NCI-H460 (cell line): ENCODE data around the gene COG7. TPM values are rescaled to one million over a fixed set of nuclear protein-coding genes. Genes with fewer than 3 reads are reported as not detected.
"Not testable (repeated sequence)": the region's sequence is repeated elsewhere in the genome, so short reads cannot be mapped to it uniquely, and the experiment has no call there.

Experiments used
- DNase-seq: peaks from one replicate; pipeline ENCODE4 v3.0.0-alpha.2; 2016; ENCODE audit warnings: low read depth; ENCODE audit errors: extremely low read depth
- total RNA-seq: library from RNA; depleted of rRNA; stranded (reverse); fragments of >200 nt; shearing (Covaris generic); gene quantifications from 2 replicates; pipeline ENCODE4 v1.2.3, GENCODE V29; 2014

Gene COG7
- total RNA-seq, 1 experiment from 2014 or later = 22.4 TPM

GRCh38 chr16:23389201-23389600 lies 63.8 kb downstream of the COG7 start:
- DNase-seq = no peak

- DNase-seq = no peak
Observed at GRCh38 chr16:23388786-23389185, 64.2 kb downstream of the COG7 start.

GRCh38 chr16:23387666-23388065 lies 65.3 kb downstream of the COG7 start:
- DNase-seq = no peak

- DNase-seq = no peak
Observed at GRCh38 chr16:23385441-23385840, 67.5 kb downstream of the COG7 start.

DNA sequence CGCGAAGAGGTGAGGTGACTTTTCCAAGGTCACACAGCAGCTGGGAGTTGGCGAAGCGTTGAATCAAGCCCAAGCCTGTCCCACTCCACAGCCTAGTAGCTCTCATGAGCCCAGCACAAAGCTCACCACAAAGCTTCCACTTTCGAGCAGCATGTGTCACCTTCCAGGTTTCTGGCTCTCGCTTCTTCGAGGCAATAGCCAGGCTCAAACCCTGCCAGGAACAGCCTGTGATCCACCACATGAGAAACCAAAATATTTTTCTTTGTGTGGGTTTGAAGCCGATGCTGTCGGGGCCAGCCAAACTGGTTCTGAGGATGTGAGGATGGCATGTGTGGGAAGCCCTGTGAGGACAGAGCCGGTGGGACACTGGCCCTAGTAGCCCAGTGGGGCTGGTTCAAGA lies 68.1 kb downstream of the COG7 start:
- no peak for DNase-seq

DNA sequence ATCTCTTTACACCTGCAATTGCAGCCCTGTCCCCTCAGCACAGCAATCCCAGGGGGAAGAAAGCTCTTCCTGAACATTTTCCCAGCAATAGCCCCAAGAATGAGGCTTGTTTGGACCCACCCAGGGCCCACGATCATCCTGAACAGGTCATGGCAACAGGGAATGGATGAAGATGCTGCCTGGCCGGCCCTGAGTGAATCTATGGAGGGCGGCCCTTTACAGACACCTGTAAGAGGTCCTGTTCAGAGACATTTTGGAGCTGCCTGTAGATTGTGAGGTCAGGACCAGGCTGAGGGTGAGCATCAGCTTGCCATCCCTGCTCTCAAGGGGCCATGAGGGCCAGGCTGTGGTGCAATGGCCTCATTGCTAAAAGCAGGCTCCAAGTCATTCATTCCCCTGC lies 69.1 kb downstream of the COG7 start:
- DNase-seq = no peak

GRCh38 chr16:23382279-23382678 lies 70.7 kb downstream of the COG7 start:
- DNase-seq = no peak

DNA sequence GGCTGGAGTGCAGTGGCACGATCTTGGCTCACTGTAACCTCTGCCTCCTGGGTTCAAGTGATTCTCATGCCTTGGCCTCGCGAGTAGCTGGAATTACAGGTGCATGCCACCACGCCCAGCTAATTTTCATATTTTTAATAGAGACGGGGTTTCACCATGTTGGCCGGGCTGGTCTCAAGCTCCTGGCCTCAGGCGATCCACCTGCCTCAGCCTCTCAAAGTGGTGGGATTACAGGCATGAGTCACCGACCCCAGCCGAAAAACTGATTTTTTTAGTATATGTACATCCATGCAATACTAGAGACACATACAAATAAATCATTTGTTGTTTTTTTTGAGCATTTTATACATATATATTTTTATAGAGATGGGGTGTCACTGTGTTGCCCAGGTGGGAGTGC lies 71.3 kb downstream of the COG7 start:
- not testable (repeated sequence) for DNase-seq

DNA sequence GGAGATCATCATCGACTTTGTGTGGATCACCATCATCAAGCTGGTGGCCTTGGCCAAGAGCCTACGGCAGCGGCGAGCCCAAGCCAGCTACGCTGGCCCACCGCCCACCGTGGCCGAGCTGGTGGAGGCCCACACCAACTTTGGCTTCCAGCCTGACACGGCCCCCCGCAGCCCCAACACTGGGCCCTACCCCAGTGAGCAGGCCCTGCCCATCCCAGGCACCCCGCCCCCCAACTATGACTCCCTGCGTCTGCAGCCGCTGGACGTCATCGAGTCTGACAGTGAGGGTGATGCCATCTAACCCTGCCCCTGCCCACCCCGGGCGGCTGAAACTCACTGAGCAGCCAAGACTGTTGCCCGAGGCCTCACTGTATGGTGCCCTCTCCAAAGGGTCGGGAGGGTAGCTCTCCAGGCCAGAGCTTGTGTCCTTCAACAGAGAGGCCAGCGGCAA lies 72.5 kb downstream of the COG7 start:
- no peak for DNase-seq

- no peak for DNase-seq
Observed at GRCh38 chr16:23379707-23380106, 73.3 kb downstream of the COG7 start.

DNA sequence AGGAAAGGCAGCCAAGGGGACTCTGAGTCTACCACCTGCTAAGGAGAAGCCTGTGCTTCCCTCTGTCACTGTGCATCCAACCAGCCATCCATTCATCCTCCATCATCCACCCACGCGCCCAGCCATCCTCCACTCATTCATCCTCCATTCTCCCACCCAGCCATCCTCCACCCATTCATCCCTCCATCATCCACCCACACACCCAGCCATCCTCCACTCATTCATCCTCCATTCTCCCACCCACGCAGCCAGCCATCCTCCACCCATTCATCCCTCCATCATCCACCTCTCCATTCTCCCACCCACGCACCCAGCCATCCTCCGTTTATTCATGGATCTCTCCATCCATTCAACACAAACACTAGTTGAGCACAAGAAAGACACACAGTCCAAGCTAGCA lies 74.1 kb downstream of the COG7 start:
- DNase-seq = no peak

DNA sequence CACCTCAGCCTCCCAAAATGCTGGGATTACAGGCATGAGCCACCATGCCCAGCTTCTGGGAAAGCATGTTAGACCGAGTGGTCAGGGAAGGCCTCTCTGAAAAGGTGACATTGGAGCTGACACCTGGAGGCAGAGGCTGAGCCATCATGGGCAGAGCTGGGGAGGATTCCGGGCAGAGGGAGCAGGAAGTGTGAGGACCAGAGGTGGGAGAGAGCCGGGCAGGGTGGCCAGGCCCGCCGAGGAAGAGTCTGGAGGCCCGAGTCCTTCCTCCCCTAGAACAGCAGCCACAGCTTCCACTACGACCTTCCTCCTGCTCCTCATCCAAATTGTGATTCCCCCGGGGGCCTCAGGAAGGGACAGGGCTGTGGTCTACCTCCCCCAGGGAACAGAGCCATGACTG lies 74.7 kb downstream of the COG7 start:
- DNase-seq = no peak

GRCh38 chr16:23377071-23377931 lies 75.7 kb downstream of the COG7 start:
- DNase-seq = no peak

- DNase-seq = no peak
Observed at GRCh38 chr16:23375643-23376042, 77.3 kb downstream of the COG7 start.

GRCh38 chr16:23374721-23375510 lies 78.1 kb downstream of the COG7 start:
- no peak for DNase-seq

DNA sequence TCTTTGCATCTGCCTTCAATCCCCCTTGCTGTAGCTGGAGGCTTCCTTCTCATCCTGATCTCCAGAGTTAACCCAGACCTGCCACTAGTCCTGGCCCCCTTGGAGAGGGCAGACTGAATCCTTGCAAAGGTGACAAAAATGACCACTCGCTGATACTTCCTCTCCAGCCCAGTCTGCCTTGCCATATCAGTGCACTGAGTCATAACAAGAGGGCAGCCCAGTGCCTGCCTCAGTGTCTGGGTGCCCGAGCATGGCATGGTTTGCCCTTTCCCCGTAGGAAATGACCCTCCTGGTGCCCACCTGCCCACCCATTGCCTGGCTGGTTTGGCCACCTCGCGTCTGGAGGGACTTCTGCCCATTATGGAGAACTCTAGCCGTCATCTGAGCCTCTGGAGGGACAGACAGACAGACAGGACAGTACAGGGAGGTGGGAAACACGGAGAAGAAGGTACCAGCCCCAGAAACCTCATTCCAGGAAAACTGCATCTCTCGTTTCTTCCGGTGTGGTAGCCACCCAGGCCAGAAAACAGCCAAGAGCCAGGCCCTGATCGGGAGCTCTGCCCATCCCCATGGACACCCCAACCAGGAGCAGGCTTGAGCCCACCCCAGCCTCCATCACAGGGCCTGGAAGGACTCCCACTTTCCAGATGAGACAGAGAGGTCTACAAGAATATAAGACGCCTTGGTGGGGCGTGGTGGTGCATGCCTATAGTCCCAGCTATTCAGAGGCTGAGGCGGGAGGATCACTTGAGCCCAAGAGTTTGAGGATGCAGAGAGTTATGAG lies 79.4 kb downstream of the COG7 start:
- DNase-seq = no peak

DNA sequence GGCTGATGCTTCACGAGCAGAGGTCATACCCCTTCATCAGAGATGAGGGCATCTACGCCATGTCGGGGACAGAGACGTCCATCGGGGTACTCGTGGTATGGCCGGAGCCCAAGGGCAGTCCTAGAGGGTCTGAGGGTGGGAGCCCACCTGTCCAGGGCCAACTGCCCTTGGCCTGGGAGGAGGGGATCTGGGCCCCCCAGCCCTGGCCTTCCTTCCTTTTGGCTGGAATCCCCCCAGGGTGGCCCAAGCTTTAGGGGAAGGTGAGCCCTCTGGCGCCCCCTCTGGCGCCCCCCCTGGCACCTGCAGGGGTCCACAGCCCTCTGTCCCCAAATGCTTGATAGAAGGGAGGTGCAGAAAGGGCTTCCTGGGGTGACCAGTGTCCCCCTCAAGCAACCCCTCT lies 81.6 kb downstream of the COG7 start:
- no peak for DNase-seq

GRCh38 chr16:23369416-23369815 lies 83.6 kb downstream of the COG7 start:
- DNase-seq = no peak

- DNase-seq = no peak
Observed at GRCh38 chr16:23368469-23368868, 84.5 kb downstream of the COG7 start.

DNA sequence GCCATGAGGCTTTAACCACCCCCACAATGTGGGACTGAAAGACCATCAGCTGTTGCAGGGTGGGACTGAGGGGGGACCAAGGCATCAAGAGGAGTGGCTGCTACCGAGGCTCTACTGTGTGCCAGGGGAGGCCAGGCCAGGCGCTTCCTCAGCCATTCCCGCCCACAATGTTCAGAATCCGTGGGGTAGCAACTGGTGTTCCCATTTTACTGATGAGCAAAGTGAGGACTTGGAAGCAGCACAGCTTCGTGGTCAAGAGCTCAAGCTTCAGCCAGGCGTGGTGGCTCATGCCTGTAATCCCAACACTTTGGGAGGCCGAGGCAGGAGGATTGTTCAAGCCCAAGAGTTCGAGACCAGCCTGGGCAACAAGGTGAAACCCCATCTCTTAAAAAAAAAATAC lies 85.0 kb downstream of the COG7 start:
- no peak for DNase-seq

DNA sequence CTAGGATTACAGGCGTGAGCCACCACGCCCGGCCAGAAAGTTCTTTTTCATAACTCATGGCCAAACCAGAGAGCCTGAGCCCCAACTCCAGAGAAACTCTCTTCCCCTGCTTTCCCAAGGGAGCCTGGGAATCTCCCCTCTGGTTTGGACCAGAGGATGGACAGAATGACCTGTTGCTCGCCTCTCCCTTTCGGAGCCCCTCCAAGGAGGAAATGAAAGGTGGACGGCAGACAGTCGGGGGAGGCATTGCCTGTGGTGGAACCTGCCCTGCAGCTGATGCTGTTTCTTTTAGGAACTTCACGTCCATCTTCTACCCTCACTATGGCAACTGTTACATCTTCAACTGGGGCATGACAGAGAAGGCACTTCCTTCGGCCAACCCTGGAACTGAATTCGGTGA lies 85.4 kb downstream of the COG7 start:
- DNase-seq = no peak
